GM19351 (cell line): Measurements from ENCODE around the gene KIFC3.
"Not testable (repeated sequence)": the region's sequence is repeated elsewhere in the genome, so short reads cannot be mapped to it uniquely, and the experiment has no call there.

Source experiments
- ATAC-seq: cut with Tn5 transposase; IDR thresholded peaks from one replicate; pipeline ENCODE4 v1.9.1; 2021; ENCODE audit warnings: mild to moderate bottlenecking, moderate library complexity; ENCODE audit not compliant: unreplicated experiment

The KIFC3 gene

GRCh38 chr16:57802341-57803133 is at the start of gene KIFC3:
Gene KIFC3, minus strand, starts transcription at chr16:57802491. Its CDS starts 4,248 bp downstream, at chr16:57798243.
- peak; percentile 59 for ATAC-seq

GRCh38 chr16:57848181-57848580 is 45.9 kb upstream of the KIFC3 start:
- ATAC-seq: no peak

GRCh38 chr16:57846931-57847330 is 44.6 kb upstream of the KIFC3 start:
- not testable (repeated sequence) for ATAC-seq

GRCh38 chr16:57846078-57846697 is 43.9 kb upstream of the KIFC3 start:
- ATAC-seq: no peak

GRCh38 chr16:57845115-57845514 is 42.8 kb upstream of the KIFC3 start:
- no peak for ATAC-seq

GRCh38 chr16:57844416-57845030 is 42.2 kb upstream of the KIFC3 start:
- ATAC-seq: no peak

GRCh38 chr16:57843400-57843799 is 41.1 kb upstream of the KIFC3 start:
- no peak for ATAC-seq

- ATAC-seq: no peak
These were observed 40.3 kb upstream of the KIFC3 start for GRCh38 chr16:57842601-57843000.

GRCh38 chr16:57840833-57841232 is 38.5 kb upstream of the KIFC3 start:
- ATAC-seq: no peak

- no peak for ATAC-seq
These were observed 35.9 kb upstream of the KIFC3 start for GRCh38 chr16:57838161-57838560.

GRCh38 chr16:57837305-57838125 is 35.2 kb upstream of the KIFC3 start:
- no peak for ATAC-seq

GRCh38 chr16:57835439-57835838 is 33.1 kb upstream of the KIFC3 start:
- ATAC-seq: not testable (repeated sequence)

GRCh38 chr16:57834936-57835335 is 32.6 kb upstream of the KIFC3 start:
- no peak for ATAC-seq

GRCh38 chr16:57830890-57831484 is 28.7 kb upstream of the KIFC3 start:
- no peak for ATAC-seq

- no peak for ATAC-seq
These were observed 27.7 kb upstream of the KIFC3 start for GRCh38 chr16:57829969-57830360.

GRCh38 chr16:57828272-57829161 is 26.2 kb upstream of the KIFC3 start:
- no peak for ATAC-seq

GRCh38 chr16:57826706-57827625 is 24.7 kb upstream of the KIFC3 start:
- no peak for ATAC-seq

GRCh38 chr16:57826052-57826451 is 23.8 kb upstream of the KIFC3 start:
- ATAC-seq: no peak
